K562 (cell line): ENCODE measurements around the gene AGFG2. TPM values are rescaled to one million over a fixed set of nuclear protein-coding genes. Genes with fewer than 3 reads are reported as not detected.
A peak's percentile ranks its signal among the peaks of the same experiment; 100 is the strongest.

Experiments used
- ATAC-seq: fragments of 200-7000 bp; cut with Tn5 transposase; 3 replicates; pipeline ENCODE4 v1.9.1; 2020; ENCODE audit warnings: moderate library complexity
- BruUV-seq: library from RNA; stranded (reverse); fragments of 400-500 nt; replicated peaks from 2 replicates; lab custom pipeline; 2021; lab: Mats Ljungman, UMichigan
- CTCF ChIA-PET: fragments of 300-600 bp; formaldehyde crosslinking; extraction: SDS; loops from one replicate; lab custom pipeline; 2021; ENCODE audit warnings: low intra/inter-chr PET ratio; lab: Yijun Ruan, JAX
- POLR2A ChIA-PET: fragments of 300-600, 350-650 bp; sonication (Branson Sonifier 250); formaldehyde crosslinking; extraction: SDS; loops from one replicate; lab custom pipeline; 2021; ENCODE audit warnings: antibody characterized with exemption, inconsistent platforms; lab: Yijun Ruan, JAX
- DNase-seq, 4 experiments: peaks; one replicate each; pipeline versions ENCODE4 v3.0.0 to v3.0.0-alpha.2; 2011 to 2018; ENCODE audit warnings: low spot score in 3 of 4, mixed read lengths in 3 of 4; ENCODE audit errors: extremely low read depth in 1 of 4
- FAIRE-seq: peaks from 2 replicates; lab custom pipeline; 2011; peaks lifted over from hg19 to GRCh38; lab: Jason Lieb, UNC
- H2AFZ ChIP-seq: 2 replicates; pipeline ENCODE4 v1.6.0; 2011; ENCODE audit warnings: low read depth, low read length, control low read depth, inconsistent platforms
- H3K27ac ChIP-seq: fragments of 200-600 bp; 3 replicates; pipeline ENCODE4 v1.8.0; 2011; ENCODE audit warnings: low read depth, mild to moderate bottlenecking, control low read depth, inconsistent platforms, low read length, moderate library complexity, mixed read lengths; ENCODE audit errors: extremely low read depth
- H3K27me3 ChIP-seq, 2 experiments: fragments of 300-600 bp in 1 of 2; 2 replicates in 1 of 2; 3 replicates in 1 of 2; pipeline versions ENCODE4 v1.6.0 to v1.8.0; 2011; ENCODE audit warnings: inconsistent platforms in 2 of 2, low read length in 2 of 2, mild to moderate bottlenecking in 1 of 2, mixed read lengths in 1 of 2, moderate library complexity in 1 of 2; ENCODE audit not compliant: control insufficient read depth in 2 of 2, insufficient read depth in 2 of 2
- H3K36me3 ChIP-seq: fragments of 300-600 bp; 3 replicates; pipeline ENCODE4 v1.8.0; 2011; ENCODE audit warnings: mild to moderate bottlenecking, low read length, inconsistent platforms; ENCODE audit not compliant: control insufficient read depth, insufficient read depth
- H3K4me1 ChIP-seq, 2 experiments: fragments of 200-600 bp in 1 of 2; replicated peaks in 1 of 2; 2 replicates in 1 of 2; 3 replicates in 1 of 2; pipeline versions ENCODE4 v1.5.1 to v1.8.0; 2011; ENCODE audit warnings: inconsistent platforms in 2 of 2, low read length in 2 of 2, mild to moderate bottlenecking in 1 of 2, mixed read lengths in 1 of 2, moderate library complexity in 1 of 2; ENCODE audit not compliant: control insufficient read depth in 2 of 2, insufficient read depth in 2 of 2
- H3K4me2 ChIP-seq: 2 replicates; pipeline ENCODE4 v1.6.1; 2011; ENCODE audit warnings: low read length, control low read depth, inconsistent platforms, mixed read lengths; ENCODE audit not compliant: insufficient read depth
- H3K4me3 ChIP-seq: fragments of 200-600 bp; sonication (generic), shearing (Covaris generic); 2 replicates; pipeline ENCODE4 v1.5.1; 2016; ENCODE audit warnings: control low read depth, inconsistent platforms
- H3K79me2 ChIP-seq: fragments of 200-600 bp; 3 replicates; pipeline ENCODE4 v1.8.0; 2011; ENCODE audit warnings: low read length, inconsistent platforms; ENCODE audit not compliant: control insufficient read depth, insufficient read depth
- H3K9ac ChIP-seq, 2 experiments: 2 replicates each; pipeline versions ENCODE4 v1.6.0 to v1.6.1; 2011; ENCODE audit warnings: low read depth in 2 of 2, low read length in 2 of 2, control low read depth in 1 of 2, inconsistent platforms in 1 of 2, mild to moderate bottlenecking in 1 of 2, mixed read lengths in 1 of 2; ENCODE audit not compliant: insufficient read depth in 1 of 2
- H3K9me1 ChIP-seq: one replicate; pipeline ENCODE4 v1.6.0; 2011; ENCODE audit warnings: inconsistent platforms, mild to moderate bottlenecking, low read length, moderate library complexity; ENCODE audit not compliant: control insufficient read depth, insufficient read depth
- H3K9me3 ChIP-seq: replicated peaks from 2 replicates; pipeline ENCODE4 v1.5.1; 2011; ENCODE audit warnings: low read depth, low read length, inconsistent platforms; ENCODE audit not compliant: control insufficient read depth, insufficient read depth
- H4K20me1 ChIP-seq: replicated peaks from 2 replicates; pipeline ENCODE4 v1.6.1; 2011; ENCODE audit warnings: low read length, inconsistent platforms, mixed read lengths; ENCODE audit not compliant: control insufficient read depth, insufficient read depth
- BHLHE40 ChIP-seq: IDR thresholded peaks from 2 replicates; pipeline ENCODE4 v1.6.1; 2011; ENCODE audit warnings: low read length, improper control_type of control experiment
- C11orf30 ChIP-seq: fragments of 450-650 bp; IDR thresholded peaks from 2 replicates; pipeline ENCODE4 v1.6.1; 2016; ENCODE audit warnings: low read depth, mild to moderate bottlenecking
- CCNT2 ChIP-seq: IDR thresholded peaks from 2 replicates; pipeline ENCODE4 v1.6.1; 2011; ENCODE audit warnings: borderline replicate concordance, low read depth, mild to moderate bottlenecking, moderate library complexity, mixed read lengths, low read length; ENCODE audit not compliant: insufficient read length; ENCODE audit errors: extremely low read depth
- ELF2 ChIP-seq: fragments of 250-450 bp; sonication (Bioruptor Pico); IDR thresholded peaks from 2 replicates; pipeline ENCODE4 v1.5.0; 2021; ENCODE audit warnings: mild to moderate bottlenecking
- HMGN3 ChIP-seq: IDR thresholded peaks from 2 replicates; pipeline ENCODE4 v1.6.1; 2011; ENCODE audit warnings: borderline replicate concordance, low read depth, mild to moderate bottlenecking, mixed read lengths, low read length; ENCODE audit not compliant: insufficient read length; ENCODE audit errors: extremely low read depth
- MEF2D ChIP-seq: conservative IDR thresholded peaks from 2 replicates; pipeline ENCODE4 v1.6.1; 2016; ENCODE audit warnings: low read depth, missing genetic modification characterization, missing compliant biosample characterization
- POLR2G ChIP-seq: fragments of 200-400 bp; formaldehyde crosslinking; IDR thresholded peaks from 2 replicates; pipeline ENCODE4 v1.6.1; 2017; ENCODE audit warnings: low read depth, mild to moderate bottlenecking, antibody characterized with exemption, low read length, moderate library complexity
- PYGO2 ChIP-seq: fragments of 450-650 bp; IDR thresholded peaks from 2 replicates; pipeline ENCODE4 v1.6.1; 2016; ENCODE audit warnings: mild to moderate bottlenecking, missing genetic modification characterization, moderate library complexity, missing compliant biosample characterization
- RAD21 ChIP-seq, 2 experiments: fragments of 250-450 bp in 1 of 2; fragments of 450-650 bp in 1 of 2; sonication (Bioruptor Pico) in 1 of 2; formaldehyde crosslinking in 1 of 2; IDR thresholded peaks in 1 of 2; conservative IDR thresholded peaks in 1 of 2; 2 replicates each; pipeline versions ENCODE4 v1.4.0 to v1.8.0; 2020 to 2022; ENCODE audit warnings: mild to moderate bottlenecking in 2 of 2, moderate library complexity in 1 of 2
- SLC30A9 ChIP-seq: fragments of 250-450 bp; sonication (Bioruptor Pico); IDR thresholded peaks from 2 replicates; pipeline ENCODE4 v1.8.0; 2022; ENCODE audit warnings: mild to moderate bottlenecking, moderate library complexity
- VEZF1 ChIP-seq: fragments of 200-800 bp; sonication (Bioruptor generic); IDR thresholded peaks from 2 replicates; pipeline ENCODE4 v1.6.1; 2017; ENCODE audit warnings: missing genetic modification characterization, missing compliant biosample characterization
- ZBTB7A ChIP-seq: IDR thresholded peaks from 2 replicates; pipeline ENCODE4 v1.6.1; 2011; ENCODE audit warnings: low read depth, mild to moderate bottlenecking, low read length, moderate library complexity, borderline replicate concordance; ENCODE audit not compliant: control insufficient read depth
- ZFX ChIP-seq: sonication (generic); formaldehyde crosslinking; IDR thresholded peaks from 2 replicates; pipeline ENCODE4 v1.8.0; 2022; ENCODE audit warnings: mild to moderate bottlenecking, missing genetic modification reagents, moderate library complexity
- WGBS: fragments of 100-300 bp; shearing (Covaris generic); methylation state at CpG from one replicate; pipeline ENCODE4 v1.1.6; 2016; ENCODE audit warnings: low coverage, mixed read lengths; ENCODE audit not compliant: insufficient coverage; ENCODE audit errors: missing lambda C conversion rate; 5-methylcytosine and 5-hydroxymethylcytosine counted together
- in situ Hi-C: fragments of 300-500 bp; cut with MboI; formaldehyde crosslinking; loops from 4 replicates; pipeline ENCODE4 v1.15.0; 2018; ENCODE audit warnings: inconsistent platforms, mixed read lengths
- intact Hi-C: fragments of 100-400 bp; cut with micrococcal nuclease; formaldehyde crosslinking; loops from 2 replicates; pipeline ENCODE4 v1.14.2; 2022
- polyA plus RNA-seq, 8 experiments: library from polyadenylated mRNA; depleted of rRNA in 4 of 8; stranded (reverse) in 5 of 8; unstranded in 3 of 8; fragments of >200 nt; fragmentation: Nextera tagmentation in 2 of 8; fragmentation: Illumina TruSeq in 1 of 8; extraction: Ambion mirVana in 2 of 8; extraction: Trizol in 1 of 8; gene quantifications; 2 replicates each; pipeline versions ENCODE4 v1.2.1 to v1.2.3, GENCODE V29; 2011 to 2014; ENCODE audit warnings: inconsistent platforms in 1 of 8, missing spikeins in 1 of 8
- total RNA-seq, 7 experiments: library from RNA; depleted of rRNA in 6 of 7; stranded (reverse); fragments of >200 nt in 6 of 7; fragmentation: Illumina TruSeq in 2 of 7; extraction: Trizol in 2 of 7; gene quantifications; 2 replicates each; pipeline versions ENCODE4 v1.2.1 to v1.2.3, GENCODE V29; 2011 to 2021; ENCODE audit warnings: low replicate concordance in 1 of 7
- TF ChIP-seq, protein P1 (sequence below), 3 experiments: IDR thresholded peaks in 2 of 3; conservative IDR thresholded peaks in 1 of 3; 2 replicates each; pipeline ENCODE4 v1.5.1; 2011 to 2012; ENCODE audit warnings: low read length in 3 of 3, mild to moderate bottlenecking in 3 of 3, control low read depth in 2 of 3, improper control_type of control experiment in 1 of 3, inconsistent platforms in 1 of 3, low read depth in 1 of 3, mixed read lengths in 1 of 3, moderate library complexity in 1 of 3; ENCODE audit not compliant: insufficient read depth in 2 of 3
- TF ChIP-seq, protein P2 (sequence below): sonication (generic); formaldehyde crosslinking; IDR thresholded peaks from 2 replicates; pipeline ENCODE4 v1.8.0; 2022; ENCODE audit warnings: missing genetic modification reagents, mild to moderate bottlenecking, moderate library complexity, borderline replicate concordance

AGFG2 gene
- total and polyA plus RNA-seq, 9 of the 15 experiments (the other 6 are each of a cell fraction or from before 2014, with no cell fraction given), result 0.31 to 23.1 (median 6.5) TPM

DNA sequence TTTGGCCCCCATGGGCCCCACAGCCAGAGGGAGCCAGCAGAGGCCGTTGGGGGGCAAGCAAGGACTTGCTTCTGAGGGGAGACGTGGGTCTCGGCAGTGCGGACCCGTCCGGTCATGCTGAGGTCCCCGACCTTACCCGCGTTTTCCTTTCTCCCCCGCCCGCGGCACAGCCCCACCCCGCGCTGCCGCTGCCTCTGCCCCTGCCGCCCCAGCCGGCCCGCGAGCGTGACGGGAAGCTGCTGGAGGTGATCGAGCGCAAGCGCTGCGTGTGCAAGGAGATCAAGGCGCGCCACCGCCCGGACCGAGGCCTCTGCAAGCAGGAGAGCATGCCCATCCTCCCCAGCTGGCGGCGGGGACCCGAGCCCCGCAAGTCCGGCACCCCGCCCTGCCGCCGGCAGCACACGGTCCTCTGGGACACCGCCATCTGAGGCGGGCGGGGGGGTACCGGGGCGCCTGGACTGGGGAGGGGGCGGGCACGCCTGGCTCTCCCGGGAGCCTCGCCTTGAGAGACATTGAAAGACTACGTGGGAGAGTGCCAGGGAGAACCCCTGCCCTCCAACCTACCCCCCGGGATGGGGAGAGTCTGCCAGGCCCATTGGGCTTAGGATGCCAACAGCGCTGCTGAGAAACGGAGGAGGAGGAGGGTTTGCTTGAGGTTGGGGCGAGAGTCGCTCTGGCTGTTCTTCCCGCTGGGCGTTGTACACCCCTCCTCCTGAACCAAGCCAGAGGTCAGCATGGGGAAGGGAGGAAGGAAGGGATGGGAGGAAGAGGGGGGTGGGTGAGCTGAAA lies 45.3 kb upstream of the AGFG2 start:
- DNase-seq (peak; percentile 57 to 69 (median 62)), FAIRE-seq (no peak), ATAC-seq (peak; percentile 77)
- H3K79me2 ChIP-seq, result no peaks in the 10 kb centered on the region
- no peaks in the 10 kb centered on the region for H4K20me1 ChIP-seq
- POLR2A ChIA-PET, result interaction anchor here (0.6 to 1.4 kb wide), 4 partner anchors 10 to 1741 kb away, joined by 3 read pairs; partner anchors contain the start of genes AGFG2 and NYAP1
- no peaks in the 10 kb centered on the region for H3K9me1 ChIP-seq
- in situ Hi-C loops, result no loop called here
- H3K4me1 ChIP-seq, result peaks cover 4 to 28% of the 10 kb centered on the region in 2 experiments; a peak in 3 of 5 replicates
- H3K27ac ChIP-seq, result no peak overlapping the region
- peak overlapping the region; percentile 57 for H3K4me2 ChIP-seq
- no peaks in the 10 kb centered on the region for H3K36me3 ChIP-seq
- H3K4me3 ChIP-seq, result peak overlapping the region; percentile 30
- peak overlapping the region; percentile 86 for H2AFZ ChIP-seq
- peak overlapping the region; percentile 33 to 89; a peak in 3 of 4 replicates for H3K9ac ChIP-seq
- no peaks in the 10 kb centered on the region for H3K9me3 ChIP-seq
- intact Hi-C loops, result no loop called here
- WGBS, result 45% methylated on average over 25 of the region's 56 CpGs
- no peaks in the 10 kb centered on the region for H3K27me3 ChIP-seq
- CTCF ChIA-PET, result interaction anchor here (0.6 kb wide), 1 partner anchor 1363 kb away, joined by 3 read pairs; no protein-coding TSS in a partner anchor
- no TSS peak for BruUV-seq
- TF ChIP-seq VEZF1 (CRISPR knock-in tag), result peak; percentile 40; the same call in 1 of the 2 replicates
- TF ChIP-seq C11orf30, result no peak
- TF ChIP-seq ZBTB7A, result peak; percentile 48; the same call in 1 of the 2 replicates
- no peak for TF ChIP-seq BHLHE40
- peak; percentile 26 for TF ChIP-seq ZFX (CRISPR knock-in tag)
- TF ChIP-seq POLR2G, result peak; percentile 32; the same call in 1 of the 2 replicates
- TF ChIP-seq MEF2D, result no peak
- peak; percentile 36 for TF ChIP-seq CCNT2
- TF ChIP-seq ELF2, result no peak
- TF ChIP-seq, protein P1, sequence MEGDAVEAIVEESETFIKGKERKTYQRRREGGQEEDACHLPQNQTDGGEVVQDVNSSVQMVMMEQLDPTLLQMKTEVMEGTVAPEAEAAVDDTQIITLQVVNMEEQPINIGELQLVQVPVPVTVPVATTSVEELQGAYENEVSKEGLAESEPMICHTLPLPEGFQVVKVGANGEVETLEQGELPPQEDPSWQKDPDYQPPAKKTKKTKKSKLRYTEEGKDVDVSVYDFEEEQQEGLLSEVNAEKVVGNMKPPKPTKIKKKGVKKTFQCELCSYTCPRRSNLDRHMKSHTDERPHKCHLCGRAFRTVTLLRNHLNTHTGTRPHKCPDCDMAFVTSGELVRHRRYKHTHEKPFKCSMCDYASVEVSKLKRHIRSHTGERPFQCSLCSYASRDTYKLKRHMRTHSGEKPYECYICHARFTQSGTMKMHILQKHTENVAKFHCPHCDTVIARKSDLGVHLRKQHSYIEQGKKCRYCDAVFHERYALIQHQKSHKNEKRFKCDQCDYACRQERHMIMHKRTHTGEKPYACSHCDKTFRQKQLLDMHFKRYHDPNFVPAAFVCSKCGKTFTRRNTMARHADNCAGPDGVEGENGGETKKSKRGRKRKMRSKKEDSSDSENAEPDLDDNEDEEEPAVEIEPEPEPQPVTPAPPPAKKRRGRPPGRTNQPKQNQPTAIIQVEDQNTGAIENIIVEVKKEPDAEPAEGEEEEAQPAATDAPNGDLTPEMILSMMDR (IDR thresholded peaks at IDR 0.05 in 2 of 3, conservative IDR thresholded peaks at IDR 0.05 in 1 of 3; ENCODE audit: insufficient read depth in 2 of 3, low read depth in 1 of 3, low read length in 3 of 3), result peak in 2 of 3 experiments; percentile 35 to 37; a peak in 3 of 6 replicates
- peak in 1 of 2 experiments; percentile 37; a peak in 1 of 4 replicates for TF ChIP-seq RAD21 (CRISPR knock-in tag; conservative IDR thresholded peaks at IDR 0.05 in 1 of 2, IDR thresholded peaks at IDR 0.05 in 1 of 2)
- TF ChIP-seq PYGO2 (tag), result no peak
- TF ChIP-seq SLC30A9 (CRISPR knock-in tag), result no peak
- no peak for TF ChIP-seq HMGN3
- TF ChIP-seq, protein P2, sequence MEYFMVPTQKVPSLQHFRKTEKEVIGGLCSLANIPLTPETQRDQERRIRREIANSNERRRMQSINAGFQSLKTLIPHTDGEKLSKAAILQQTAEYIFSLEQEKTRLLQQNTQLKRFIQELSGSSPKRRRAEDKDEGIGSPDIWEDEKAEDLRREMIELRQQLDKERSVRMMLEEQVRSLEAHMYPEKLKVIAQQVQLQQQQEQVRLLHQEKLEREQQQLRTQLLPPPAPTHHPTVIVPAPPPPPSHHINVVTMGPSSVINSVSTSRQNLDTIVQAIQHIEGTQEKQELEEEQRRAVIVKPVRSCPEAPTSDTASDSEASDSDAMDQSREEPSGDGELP (CRISPR knock-in tag), result peak; percentile 42; the same call in 1 of the 2 replicates
